Measurements from ENCODE around the gene KIAA1217. TPM values are rescaled to one million over a fixed set of nuclear protein-coding genes. Genes with fewer than 3 reads are reported as not detected.

KIAA1217 gene
- polyA plus RNA-seq, 3 donors = not detected

GRCh38 chr10:24561453-24561852 lies 352.5 kb downstream of the KIAA1217 start:
- Histone ChIP-seq H2AFZ (ENCODE audit: insufficient read depth, low read depth, low read length, poor library complexity, severe bottlenecking) (no peak overlapping the region), H3K4me1 (ENCODE audit: control insufficient read depth in 1 of 2, insufficient read depth in 2 of 2, low read length in 2 of 2) (no peaks in the 10 kb centered on the region), H3K36me3 (replicated peaks in 1 of 2; ENCODE audit: control insufficient read depth in 1 of 2, insufficient read depth in 2 of 2, low read length in 2 of 2) (no peaks in the 10 kb centered on the region), H3K27me3 (ENCODE audit: control insufficient read depth in 2 of 2, insufficient read depth in 2 of 2, low read length in 2 of 2) (no peaks in the 10 kb centered on the region), H3K4me2 (replicated peaks; ENCODE audit: extremely low read depth, low read length, poor library complexity, severe bottlenecking) (no peak overlapping the region), H3K9ac (ENCODE audit: insufficient read depth, low read length, poor library complexity, severe bottlenecking) (no peak overlapping the region), H4K20me1 (ENCODE audit: insufficient read depth, low read length) (no peaks in the 10 kb centered on the region), H3K4me3 (replicated peaks in 1 of 3; ENCODE audit: low read depth in 2 of 3, low read length in 3 of 3) (no peak overlapping the region), H3K79me2 (ENCODE audit: insufficient read depth, low read length) (no peaks in the 10 kb centered on the region), H3K9me3 (replicated peaks in 1 of 2; ENCODE audit: control insufficient read depth in 1 of 2, insufficient read depth in 1 of 2, low read length in 2 of 2) (no peaks in the 10 kb centered on the region), H3K27ac (ENCODE audit: low read depth in 1 of 2, low read length in 2 of 2) (no peak overlapping the region)
- H3K27ac Mint-ChIP-seq = no peak overlapping the region
- no peak for TF ChIP-seq CTCF (IDR thresholded peaks at IDR 0.05)
- no peak for DNase-seq
- H3K4me3 Mint-ChIP-seq = no peak overlapping the region
- H3K27me3 Mint-ChIP-seq (ENCODE audit: low read depth in 3 of 3) = peaks cover 1 to 5% (median 2%) of the 10 kb centered on the region in 3 donors
- intact Hi-C loops (cut with micrococcal nuclease) = no loop called here
- peaks cover 3% of the 10 kb centered on the region for H3K4me1 Mint-ChIP-seq
- H3K9me3 Mint-ChIP-seq = peaks cover 0 to 5% (median 1%) of the 10 kb centered on the region in 7 donors
- WGBS (ENCODE audit: insufficient coverage) = no CpG with 5 or more reads among the region's 3 CpGs
- H3K36me3 Mint-ChIP-seq = no peaks in the 10 kb centered on the region

DNA sequence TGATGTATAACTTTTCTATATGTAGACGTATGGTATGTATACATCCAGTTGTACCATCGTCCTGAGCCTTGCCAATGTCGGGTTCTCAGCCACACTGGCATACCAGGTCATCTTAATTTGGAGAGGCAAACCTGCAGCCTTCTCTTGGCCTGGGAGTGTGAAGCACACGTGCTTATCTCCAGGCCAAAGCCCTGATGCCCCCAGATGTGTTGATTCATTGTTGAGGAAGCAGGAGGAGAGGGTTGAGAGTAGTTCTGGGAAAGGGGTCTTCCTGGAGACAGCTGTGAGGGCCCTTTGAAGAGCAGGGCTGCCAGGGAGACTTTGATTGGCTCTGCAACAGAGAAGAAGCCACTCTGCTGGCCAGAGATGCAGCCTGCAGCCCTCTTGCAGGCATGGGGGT lies 359.1 kb downstream of the KIAA1217 start:
- whole genome bisulfite sequencing (ENCODE audit: insufficient coverage) = 89% methylated on average over 4 of the region's 4 CpGs
- no peak overlapping the region for H3K27ac Mint-ChIP-seq
- H3K4me2 ChIP-seq (replicated peaks; ENCODE audit: extremely low read depth, low read length, poor library complexity, severe bottlenecking) = no peak overlapping the region
- no peaks in the 10 kb centered on the region for H3K4me1 Mint-ChIP-seq
- no peaks in the 10 kb centered on the region for H3K36me3 Mint-ChIP-seq
- H3K4me3 ChIP-seq (replicated peaks in 1 of 3; ENCODE audit: low read depth in 2 of 3, low read length in 3 of 3) = no peak overlapping the region
- no peak overlapping the region for H3K27ac ChIP-seq (ENCODE audit: low read depth in 1 of 2, low read length in 2 of 2)
- H3K9ac ChIP-seq (ENCODE audit: insufficient read depth, low read length, poor library complexity, severe bottlenecking) = no peak overlapping the region
- H3K4me3 Mint-ChIP-seq = no peak overlapping the region
- H3K36me3 ChIP-seq (replicated peaks in 1 of 2; ENCODE audit: control insufficient read depth in 1 of 2, insufficient read depth in 2 of 2, low read length in 2 of 2) = no peaks in the 10 kb centered on the region
- TF ChIP-seq CTCF (IDR thresholded peaks at IDR 0.05) = no peak
- H3K79me2 ChIP-seq (ENCODE audit: insufficient read depth, low read length) = no peaks in the 10 kb centered on the region
- H3K9me3 ChIP-seq (replicated peaks in 1 of 2; ENCODE audit: control insufficient read depth in 1 of 2, insufficient read depth in 1 of 2, low read length in 2 of 2) = no peaks in the 10 kb centered on the region
- H3K9me3 Mint-ChIP-seq = peaks cover 0 to 7% (median 5%) of the 10 kb centered on the region in 7 donors
- no peaks in the 10 kb centered on the region for H4K20me1 ChIP-seq (ENCODE audit: insufficient read depth, low read length)
- no peaks in the 10 kb centered on the region for H3K27me3 ChIP-seq (ENCODE audit: control insufficient read depth in 2 of 2, insufficient read depth in 2 of 2, low read length in 2 of 2)
- no peak overlapping the region for H2AFZ ChIP-seq (ENCODE audit: insufficient read depth, low read depth, low read length, poor library complexity, severe bottlenecking)
- intact Hi-C loops (cut with micrococcal nuclease) = no loop called here
- no peak for DNase-seq
- no peaks in the 10 kb centered on the region for H3K4me1 ChIP-seq (ENCODE audit: control insufficient read depth in 1 of 2, insufficient read depth in 2 of 2, low read length in 2 of 2)
- peaks cover 1 to 2% (median 2%) of the 10 kb centered on the region in 3 donors for H3K27me3 Mint-ChIP-seq (ENCODE audit: low read depth in 3 of 3)
